ENCODE data around the gene FRMPD1. TPM values are rescaled to one million over a fixed set of nuclear protein-coding genes. Genes with fewer than 3 reads are reported as not detected.
"Not testable (repeated sequence)": the region's sequence is repeated elsewhere in the genome, so short reads cannot be mapped to it uniquely, and the experiment has no call there.

FRMPD1 gene
- polyA plus RNA-seq, 1 donor from 2014 or later = 0.35 TPM

DNA sequence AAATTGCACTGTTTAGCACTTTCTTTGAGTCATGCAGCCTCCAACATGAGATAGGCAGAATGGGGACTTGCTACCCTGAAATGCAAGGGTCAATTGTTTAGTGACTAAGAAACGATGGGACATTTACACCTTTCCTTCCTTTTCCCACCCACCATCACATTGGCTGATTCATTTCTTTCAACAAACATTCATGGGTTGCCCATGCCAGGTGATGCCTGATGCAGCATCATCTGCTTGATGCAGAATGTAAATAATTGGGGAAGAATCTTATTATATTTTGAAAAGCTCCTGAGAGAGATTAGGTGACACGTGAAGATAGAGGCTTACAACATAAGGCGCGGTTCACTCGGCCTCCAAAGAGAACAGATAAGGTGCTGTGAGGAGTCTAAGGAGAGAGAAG, 98.4 kb downstream of the FRMPD1 start:
- Histone ChIP-seq H3K4me2 (ENCODE audit: low read length) (no peak overlapping the region), H3K9me3 (ENCODE audit: low read length) (no peaks in the 10 kb centered on the region), H2AFZ (ENCODE audit: low read depth, low read length) (no peak overlapping the region), H3K36me3 (ENCODE audit: insufficient read depth, low read length) (no peaks in the 10 kb centered on the region), H3F3A (ENCODE audit: insufficient read depth, low read length, poor library complexity, severe bottlenecking) (no peaks in the 10 kb centered on the region), H3K27ac (ENCODE audit: low read length) (no peak overlapping the region), H3K79me2 (replicated peaks; ENCODE audit: insufficient read depth, low read length) (no peaks in the 10 kb centered on the region), H3K4me3 (ENCODE audit: low read length) (no peak overlapping the region), H4K20me1 (ENCODE audit: insufficient read depth) (no peaks in the 10 kb centered on the region), H3K9me2 (ENCODE audit: insufficient read depth, low read length) (no peaks in the 10 kb centered on the region), H3K27me3 (ENCODE audit: insufficient read depth, low read depth, low read length) (no peaks in the 10 kb centered on the region), H3K9ac (ENCODE audit: low read length) (no peak overlapping the region)
- TF ChIP-seq MXI1 (conservative IDR thresholded peaks at IDR 0.05; ENCODE audit: poor library complexity, severe bottlenecking) (no peak), EP300 (conservative IDR thresholded peaks at IDR 0.05; ENCODE audit: poor library complexity, severe bottlenecking) (no peak), TAF1 (IDR thresholded peaks at IDR 0.05; ENCODE audit: low read depth) (no peak), POLR2AphosphoS5 (IDR thresholded peaks at IDR 0.05) (no peak), REST (IDR thresholded peaks at IDR 0.05; ENCODE audit: borderline replicate concordance) (no peak)

DNA sequence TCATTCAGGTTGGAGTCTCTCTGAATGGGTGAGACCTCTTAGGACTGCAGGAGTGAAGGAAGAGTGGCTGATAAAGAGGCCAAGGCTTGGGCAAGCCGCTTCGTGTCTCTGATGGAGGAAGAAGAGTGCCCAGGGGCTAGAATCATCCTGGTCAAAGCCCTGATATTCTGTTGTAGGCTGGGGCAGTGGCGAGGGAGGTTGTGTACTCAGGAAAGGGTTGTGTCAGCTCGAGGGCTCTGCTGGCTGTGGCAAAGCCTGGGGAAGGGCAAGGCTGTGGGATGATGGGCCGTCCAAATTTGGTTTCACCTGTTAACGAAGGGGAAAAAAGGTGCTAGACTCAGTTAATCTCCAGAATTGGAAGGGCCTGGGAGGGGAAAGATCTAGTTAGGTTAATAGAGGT, 100.4 kb downstream of the FRMPD1 start:
- Histone ChIP-seq H3K4me3 (ENCODE audit: low read length) (no peak overlapping the region), H3K9ac (ENCODE audit: low read length) (no peak overlapping the region), H4K20me1 (ENCODE audit: insufficient read depth) (no peaks in the 10 kb centered on the region), H3F3A (ENCODE audit: insufficient read depth, low read length, poor library complexity, severe bottlenecking) (no peaks in the 10 kb centered on the region), H3K9me2 (ENCODE audit: insufficient read depth, low read length) (no peaks in the 10 kb centered on the region), H3K27me3 (ENCODE audit: insufficient read depth, low read depth, low read length) (no peaks in the 10 kb centered on the region), H3K27ac (ENCODE audit: low read length) (no peak overlapping the region), H3K9me3 (ENCODE audit: low read length) (no peaks in the 10 kb centered on the region), H3K4me2 (ENCODE audit: low read length) (no peak overlapping the region), H2AFZ (ENCODE audit: low read depth, low read length) (no peak overlapping the region), H3K79me2 (replicated peaks; ENCODE audit: insufficient read depth, low read length) (no peaks in the 10 kb centered on the region), H3K36me3 (ENCODE audit: insufficient read depth, low read length) (no peaks in the 10 kb centered on the region)
- no peak for TF ChIP-seq REST (IDR thresholded peaks at IDR 0.05; ENCODE audit: borderline replicate concordance)
- TF ChIP-seq TAF1 (IDR thresholded peaks at IDR 0.05; ENCODE audit: low read depth) = no peak
- no peak for TF ChIP-seq POLR2AphosphoS5 (IDR thresholded peaks at IDR 0.05)
- no peak for TF ChIP-seq EZH2 (IDR thresholded peaks at IDR 0.05; ENCODE audit: borderline replicate concordance, insufficient read depth, low read length, poor library complexity, severe bottlenecking)
- TF ChIP-seq EP300 (conservative IDR thresholded peaks at IDR 0.05; ENCODE audit: poor library complexity, severe bottlenecking) = no peak
- TF ChIP-seq MXI1 (conservative IDR thresholded peaks at IDR 0.05; ENCODE audit: poor library complexity, severe bottlenecking) = no peak
- TF ChIP-seq RAD21 (conservative IDR thresholded peaks at IDR 0.05) = no peak
- TF ChIP-seq SMC3 (conservative IDR thresholded peaks at IDR 0.05; ENCODE audit: poor library complexity) = no peak

- not testable (repeated sequence) for H3F3A ChIP-seq (ENCODE audit: insufficient read depth, low read length, poor library complexity, severe bottlenecking); H3K9ac ChIP-seq (ENCODE audit: low read length); H3K27ac ChIP-seq (ENCODE audit: low read length); H3K27me3 ChIP-seq (ENCODE audit: insufficient read depth, low read depth, low read length); H3K9me3 ChIP-seq (ENCODE audit: low read length); H3K79me2 ChIP-seq (replicated peaks; ENCODE audit: insufficient read depth, low read length); H3K36me3 ChIP-seq (ENCODE audit: insufficient read depth, low read length); H2AFZ ChIP-seq (ENCODE audit: low read depth, low read length); H4K20me1 ChIP-seq (ENCODE audit: insufficient read depth); H3K4me3 ChIP-seq (ENCODE audit: low read length); H3K9me2 ChIP-seq (ENCODE audit: insufficient read depth, low read length); H3K4me2 ChIP-seq (ENCODE audit: low read length)
Observed at GRCh38 chr9:37751704-37752103, 101.0 kb downstream of the FRMPD1 start.

- H4K20me1 ChIP-seq (ENCODE audit: insufficient read depth); H3K4me2 ChIP-seq (ENCODE audit: low read length); H3K27ac ChIP-seq (ENCODE audit: low read length); H2AFZ ChIP-seq (ENCODE audit: low read depth, low read length); H3K9ac ChIP-seq (ENCODE audit: low read length); H3K36me3 ChIP-seq (ENCODE audit: insufficient read depth, low read length); H3K9me2 ChIP-seq (ENCODE audit: insufficient read depth, low read length); H3K79me2 ChIP-seq (replicated peaks; ENCODE audit: insufficient read depth, low read length); H3K9me3 ChIP-seq (ENCODE audit: low read length); H3K4me3 ChIP-seq (ENCODE audit: low read length); H3F3A ChIP-seq (ENCODE audit: insufficient read depth, low read length, poor library complexity, severe bottlenecking); H3K27me3 ChIP-seq (ENCODE audit: insufficient read depth, low read depth, low read length): not testable (repeated sequence)
Observed at GRCh38 chr9:37752112-37752511, 101.4 kb downstream of the FRMPD1 start.
